Astrocyte (in vitro differentiated cells and primary cell): ENCODE measurements around the gene ROM1. TPM values are rescaled to one million over a fixed set of nuclear protein-coding genes. Genes with fewer than 3 reads are reported as not detected.

Source experiments
- DNase-seq: peaks from one replicate; pipeline ENCODE4 v3.0.0-alpha.2; 2010; ENCODE audit warnings: low read depth
- FAIRE-seq: peaks from 2 replicates; lab custom pipeline; 2011; peaks lifted over from hg19 to GRCh38; lab: Jason Lieb, UNC
- H2AFZ ChIP-seq: 2 replicates; pipeline ENCODE4 v1.6.0; 2012; ENCODE audit warnings: low read depth, low read length, inconsistent platforms
- H3K27ac ChIP-seq: 2 replicates; pipeline ENCODE4 v1.5.1; 2011; ENCODE audit warnings: low read depth, low read length, inconsistent platforms
- H3K27me3 ChIP-seq: 2 replicates; pipeline ENCODE4 v1.6.0; 2011; ENCODE audit warnings: low read length, inconsistent platforms; ENCODE audit not compliant: insufficient read depth
- H3K36me3 ChIP-seq: 2 replicates; pipeline ENCODE4 v1.5.1; 2011; ENCODE audit warnings: low read length, inconsistent platforms; ENCODE audit not compliant: insufficient read depth
- H3K4me1 ChIP-seq: 2 replicates; pipeline ENCODE4 v1.5.1; 2011; ENCODE audit warnings: low read length, inconsistent platforms; ENCODE audit not compliant: insufficient read depth
- H3K4me2 ChIP-seq: 2 replicates; pipeline ENCODE4 v1.6.0; 2012; ENCODE audit warnings: low read length, inconsistent platforms
- H3K4me3 ChIP-seq: 2 replicates; pipeline ENCODE4 v1.5.1; 2011; ENCODE audit warnings: low read depth, mild to moderate bottlenecking, low read length, inconsistent platforms; ENCODE audit not compliant: insufficient read depth
- H3K79me2 ChIP-seq: 2 replicates; pipeline ENCODE4 v1.6.0; 2012; ENCODE audit warnings: mild to moderate bottlenecking, low read length, inconsistent platforms; ENCODE audit not compliant: insufficient read depth
- H3K9ac ChIP-seq: 2 replicates; pipeline ENCODE4 v1.6.0; 2012; ENCODE audit warnings: mild to moderate bottlenecking, low read length, inconsistent platforms
- H3K9me3 ChIP-seq: 2 replicates; pipeline ENCODE4 v1.5.1; 2012; ENCODE audit warnings: low read depth, mild to moderate bottlenecking, low read length, inconsistent platforms; ENCODE audit not compliant: insufficient read depth
- H4K20me1 ChIP-seq: 2 replicates; pipeline ENCODE4 v1.6.0; 2012; ENCODE audit warnings: low read length, inconsistent platforms; ENCODE audit not compliant: insufficient read depth
- H3K27ac Mint-ChIP-seq: one replicate; pipeline ENCODE4 v1.8.0; 2021; ENCODE audit warnings: mild to moderate bottlenecking, mixed read lengths; ENCODE audit not compliant: unreplicated experiment
- H3K27me3 Mint-ChIP-seq: one replicate; pipeline ENCODE4 v1.8.0; 2021; ENCODE audit warnings: low read depth, mixed read lengths; ENCODE audit not compliant: unreplicated experiment
- H3K36me3 Mint-ChIP-seq: one replicate; pipeline ENCODE4 v1.8.0; 2021; ENCODE audit warnings: low read depth, mixed read lengths; ENCODE audit not compliant: unreplicated experiment
- H3K4me1 Mint-ChIP-seq: one replicate; pipeline ENCODE4 v1.8.0; 2021; ENCODE audit warnings: low read depth, mixed read lengths; ENCODE audit not compliant: unreplicated experiment
- H3K4me3 Mint-ChIP-seq: one replicate; pipeline ENCODE4 v1.8.0; 2021; ENCODE audit warnings: mild to moderate bottlenecking, moderate library complexity, mixed read lengths; ENCODE audit not compliant: unreplicated experiment
- H3K9me3 Mint-ChIP-seq: one replicate; pipeline ENCODE4 v1.8.0; 2021; ENCODE audit warnings: mild to moderate bottlenecking, mixed read lengths; ENCODE audit not compliant: unreplicated experiment
- EZH2 ChIP-seq: IDR thresholded peaks from 2 replicates; pipeline ENCODE4 v1.6.1; 2012; ENCODE audit warnings: mild to moderate bottlenecking, low read length, inconsistent platforms; ENCODE audit not compliant: insufficient read depth
- total RNA-seq: library from RNA; stranded (reverse); gene quantifications from 2 replicates; pipeline ENCODE4 v1.2.1, GENCODE V29; 2021
- TF ChIP-seq, protein P1 (sequence below): IDR thresholded peaks from 2 replicates; pipeline ENCODE4 v1.5.1; 2011; ENCODE audit warnings: low read depth, mild to moderate bottlenecking, inconsistent platforms, low read length, moderate library complexity; ENCODE audit not compliant: insufficient read depth

The ROM1 gene
- total RNA-seq, 1 donor from 2014 or later: 1.3 TPM

- H3K4me3 Mint-ChIP-seq: peak overlapping the region; percentile 6
- Histone ChIP-seq H3K79me2 (peaks cover 9% of the 10 kb centered on the region), H3K4me2 (no peak overlapping the region), H4K20me1 (peaks cover 6% of the 10 kb centered on the region), H3K4me1 (peaks cover 11% of the 10 kb centered on the region), H3K27me3 (no peaks in the 10 kb centered on the region), H3K36me3 (peaks cover 8% of the 10 kb centered on the region), H2AFZ (no peak overlapping the region), H3K27ac (no peak overlapping the region), H3K9ac (no peak overlapping the region), H3K4me3 (no peak overlapping the region), H3K9me3 (no peaks in the 10 kb centered on the region)
- DNase-seq: no peak
- H3K36me3 Mint-ChIP-seq: peaks cover 20% of the 10 kb centered on the region
- H3K9me3 Mint-ChIP-seq: no peaks in the 10 kb centered on the region
- H3K27ac Mint-ChIP-seq: no peak overlapping the region
- FAIRE-seq: no peak
- H3K4me1 Mint-ChIP-seq: peaks cover 13% of the 10 kb centered on the region
- TF ChIP-seq, protein P1, sequence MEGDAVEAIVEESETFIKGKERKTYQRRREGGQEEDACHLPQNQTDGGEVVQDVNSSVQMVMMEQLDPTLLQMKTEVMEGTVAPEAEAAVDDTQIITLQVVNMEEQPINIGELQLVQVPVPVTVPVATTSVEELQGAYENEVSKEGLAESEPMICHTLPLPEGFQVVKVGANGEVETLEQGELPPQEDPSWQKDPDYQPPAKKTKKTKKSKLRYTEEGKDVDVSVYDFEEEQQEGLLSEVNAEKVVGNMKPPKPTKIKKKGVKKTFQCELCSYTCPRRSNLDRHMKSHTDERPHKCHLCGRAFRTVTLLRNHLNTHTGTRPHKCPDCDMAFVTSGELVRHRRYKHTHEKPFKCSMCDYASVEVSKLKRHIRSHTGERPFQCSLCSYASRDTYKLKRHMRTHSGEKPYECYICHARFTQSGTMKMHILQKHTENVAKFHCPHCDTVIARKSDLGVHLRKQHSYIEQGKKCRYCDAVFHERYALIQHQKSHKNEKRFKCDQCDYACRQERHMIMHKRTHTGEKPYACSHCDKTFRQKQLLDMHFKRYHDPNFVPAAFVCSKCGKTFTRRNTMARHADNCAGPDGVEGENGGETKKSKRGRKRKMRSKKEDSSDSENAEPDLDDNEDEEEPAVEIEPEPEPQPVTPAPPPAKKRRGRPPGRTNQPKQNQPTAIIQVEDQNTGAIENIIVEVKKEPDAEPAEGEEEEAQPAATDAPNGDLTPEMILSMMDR: no peak
- TF ChIP-seq EZH2: no peak
- no peaks in the 10 kb centered on the region for H3K27me3 Mint-ChIP-seq
Measured at GRCh38 chr11:62608776-62609175, 4.3 kb upstream of the ROM1 start.

- H4K20me1 ChIP-seq: peaks cover 6% of the 10 kb centered on the region
- TF ChIP-seq, protein P1: no peak
- TF ChIP-seq EZH2: no peak
- H3K9me3 ChIP-seq: no peaks in the 10 kb centered on the region
- peaks cover 15% of the 10 kb centered on the region for H3K36me3 Mint-ChIP-seq
- peak overlapping the region; percentile 72 for H3K4me3 Mint-ChIP-seq
- no peak for FAIRE-seq
- no peaks in the 10 kb centered on the region for H3K27me3 Mint-ChIP-seq
- peaks cover 11% of the 10 kb centered on the region for H3K4me1 ChIP-seq
- peaks cover 8% of the 10 kb centered on the region for H3K36me3 ChIP-seq
- H3K4me3 ChIP-seq: no peak overlapping the region
- H3K4me2 ChIP-seq: no peak overlapping the region
- H3K27ac ChIP-seq: no peak overlapping the region
- H3K4me1 Mint-ChIP-seq: peaks cover 14% of the 10 kb centered on the region
- DNase-seq: no peak
- H3K9me3 Mint-ChIP-seq: no peaks in the 10 kb centered on the region
- H3K27ac Mint-ChIP-seq: no peak overlapping the region
- no peak overlapping the region for H3K9ac ChIP-seq
- H2AFZ ChIP-seq: no peak overlapping the region
- H3K79me2 ChIP-seq: peaks cover 9% of the 10 kb centered on the region
- H3K27me3 ChIP-seq: no peaks in the 10 kb centered on the region
Measured at GRCh38 chr11:62610403-62610802, 2.7 kb upstream of the ROM1 start.

DNA sequence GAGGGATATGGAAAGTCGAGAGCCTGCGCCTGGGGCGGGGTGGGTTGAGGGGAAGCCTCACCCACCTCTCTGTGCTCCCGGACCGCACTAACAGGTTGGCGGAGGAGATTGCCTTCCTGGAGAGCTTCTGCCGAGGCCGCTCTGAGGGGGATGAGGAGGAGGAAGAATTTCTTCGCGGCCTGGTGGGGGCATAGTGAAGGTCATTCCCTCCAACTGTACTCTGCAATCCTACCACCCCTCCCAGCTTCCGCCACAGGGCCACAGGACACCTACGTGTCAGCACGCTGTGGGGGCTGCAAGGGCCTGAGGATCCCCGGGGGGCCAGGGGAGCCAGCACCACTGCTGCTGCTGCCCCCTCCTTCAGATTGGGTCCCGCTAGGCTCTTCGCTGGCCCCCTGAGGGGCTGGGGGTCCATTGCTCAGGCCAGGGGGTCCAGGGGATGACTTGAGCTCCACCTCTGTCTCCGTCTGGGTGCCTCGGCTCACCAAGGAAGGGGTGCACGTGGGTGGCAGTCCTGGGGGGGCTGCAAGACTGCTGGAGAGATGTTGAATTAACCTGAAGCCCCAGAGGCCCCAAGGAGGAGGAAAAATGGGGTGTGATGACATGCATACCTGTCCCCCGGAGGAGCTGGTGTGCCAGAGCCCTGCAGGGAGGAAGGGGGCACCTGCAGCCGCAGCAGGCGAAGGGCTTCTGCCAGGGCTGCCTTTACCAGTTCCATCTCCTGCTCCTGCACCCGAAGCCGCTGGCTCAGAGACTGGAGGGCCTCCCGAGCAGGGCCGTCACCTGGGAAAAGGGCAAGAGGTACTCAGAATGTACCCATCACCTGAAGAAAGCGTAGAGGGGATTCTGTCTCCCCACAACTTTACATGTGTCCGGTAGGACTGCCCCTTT, 2.0 kb upstream of the ROM1 start:
- peaks cover 14% of the 10 kb centered on the region for H3K4me1 Mint-ChIP-seq
- H3K4me2 ChIP-seq: peak overlapping the region; percentile 96
- peaks cover 9% of the 10 kb centered on the region for H3K79me2 ChIP-seq
- peaks cover 11% of the 10 kb centered on the region for H3K4me1 ChIP-seq
- peaks cover 15% of the 10 kb centered on the region for H3K36me3 Mint-ChIP-seq
- peak overlapping the region; percentile 63 for H2AFZ ChIP-seq
- H3K4me3 Mint-ChIP-seq: peak overlapping the region; percentile 98
- DNase-seq (no peak), FAIRE-seq (no peak)
- TF ChIP-seq, protein P1: no peak
- no peak for TF ChIP-seq EZH2
- H4K20me1 ChIP-seq: peaks cover 6% of the 10 kb centered on the region
- H3K9me3 ChIP-seq: no peaks in the 10 kb centered on the region
- H3K27ac ChIP-seq: no peak overlapping the region
- peak overlapping the region; percentile 89 for H3K27ac Mint-ChIP-seq
- H3K9ac ChIP-seq: peak overlapping the region; percentile 87
- H3K27me3 Mint-ChIP-seq: no peaks in the 10 kb centered on the region
- peak overlapping the region; percentile 82 for H3K4me3 ChIP-seq
- H3K27me3 ChIP-seq: no peaks in the 10 kb centered on the region
- H3K36me3 ChIP-seq: peaks cover 8% of the 10 kb centered on the region
- H3K9me3 Mint-ChIP-seq: no peaks in the 10 kb centered on the region
